Keratinocyte (primary cell): ENCODE results near the gene IHH. TPM values are rescaled to one million over a fixed set of nuclear protein-coding genes. Genes with fewer than 3 reads are reported as not detected.
A peak's percentile ranks its signal among the peaks of the same experiment; 100 is the strongest.

ENCODE experiments used
- DNase-seq: peaks from one replicate; pipeline ENCODE4 v3.0.0-alpha.2; 2011; ENCODE audit warnings: low read depth, missing footprints, low spot score
- FAIRE-seq: peaks from 2 replicates; lab custom pipeline; 2011; peaks lifted over from hg19 to GRCh38; lab: Jason Lieb, UNC
- H2AFZ ChIP-seq: 2 replicates; pipeline ENCODE4 v1.6.0; 2012; ENCODE audit warnings: low read length, control low read depth, inconsistent platforms; ENCODE audit not compliant: control insufficient read depth
- H3K27ac ChIP-seq: 2 replicates; pipeline ENCODE4 v1.5.1; 2011; ENCODE audit warnings: low read length; ENCODE audit not compliant: control insufficient read depth, insufficient read depth
- H3K27me3 ChIP-seq: 3 replicates; pipeline ENCODE4 v1.6.0; 2011; ENCODE audit warnings: low read length; ENCODE audit not compliant: control insufficient read depth, insufficient read depth; ENCODE audit errors: extremely low read depth
- H3K36me3 ChIP-seq, 2 experiments: 2 replicates in 1 of 2; 3 replicates in 1 of 2; pipeline ENCODE4 v1.5.1; 2011; ENCODE audit warnings: low read length in 2 of 2, mild to moderate bottlenecking in 1 of 2; ENCODE audit not compliant: control insufficient read depth in 2 of 2, insufficient read depth in 2 of 2; ENCODE audit errors: extremely low read depth in 1 of 2
- H3K4me1 ChIP-seq: 3 replicates; pipeline ENCODE4 v1.5.1; 2011; ENCODE audit warnings: low read length; ENCODE audit not compliant: control insufficient read depth, insufficient read depth; ENCODE audit errors: extremely low read depth
- H3K4me2 ChIP-seq: 3 replicates; pipeline ENCODE4 v1.6.0; 2011; ENCODE audit warnings: low read depth, low read length; ENCODE audit not compliant: control insufficient read depth, insufficient read depth; ENCODE audit errors: extremely low read depth
- H3K4me3 ChIP-seq, 3 experiments: fragments of 200-600 bp in 1 of 3; sonication (generic) in 1 of 3; 2 replicates in 2 of 3; 3 replicates in 1 of 3; pipeline ENCODE4 v1.5.1; 2011 to 2016; ENCODE audit warnings: low read length in 3 of 3, mild to moderate bottlenecking in 3 of 3, control low read depth in 2 of 3, inconsistent platforms in 1 of 3, low read depth in 1 of 3, mixed read lengths in 1 of 3, mixed run types in 1 of 3, moderate library complexity in 1 of 3; ENCODE audit not compliant: control insufficient read depth in 2 of 3, insufficient read depth in 2 of 3; ENCODE audit errors: extremely low read depth in 1 of 3
- H3K79me2 ChIP-seq: 2 replicates; pipeline ENCODE4 v1.6.0; 2012; ENCODE audit warnings: low read length; ENCODE audit not compliant: control insufficient read depth, insufficient read depth
- H3K9ac ChIP-seq: 3 replicates; pipeline ENCODE4 v1.6.0; 2011; ENCODE audit warnings: low read length; ENCODE audit not compliant: control insufficient read depth, insufficient read depth; ENCODE audit errors: extremely low read depth
- H3K9me1 ChIP-seq: 3 replicates; pipeline ENCODE4 v1.6.0; 2011; ENCODE audit warnings: low read length; ENCODE audit not compliant: control insufficient read depth, insufficient read depth; ENCODE audit errors: extremely low read depth
- H3K9me3 ChIP-seq: 2 replicates; pipeline ENCODE4 v1.5.1; 2012; ENCODE audit warnings: low read depth, low read length; ENCODE audit not compliant: control insufficient read depth
- H4K20me1 ChIP-seq: 3 replicates; pipeline ENCODE4 v1.6.0; 2011; ENCODE audit warnings: low read length; ENCODE audit not compliant: control insufficient read depth, insufficient read depth; ENCODE audit errors: extremely low read depth
- EZH2 ChIP-seq: IDR thresholded peaks from one replicate; pipeline ENCODE4 v1.6.1; 2012; ENCODE audit warnings: inconsistent platforms, mild to moderate bottlenecking, low read length, moderate library complexity
- dilution Hi-C: fragments of 300-500 bp; cut with MboI; formaldehyde crosslinking; loops from one replicate; pipeline ENCODE4 v1.7.0; 2020; ENCODE audit warnings: low sequenced_read_pairs; ENCODE audit not compliant: extremely low pct_ligation_motif_present
- polyA plus RNA-seq, 5 experiments: library from polyadenylated mRNA; depleted of rRNA in 3 of 5; stranded (reverse) in 3 of 5; stranded (forward) in 1 of 5; unstranded in 1 of 5; fragments of >200 nt; gene quantifications; 1 replicate in 1 of 5; 2 replicates in 3 of 5; 3 replicates in 1 of 5; pipeline versions ENCODE4 v1.2.1 to v1.2.3, GENCODE V29; 2011 to 2012; ENCODE audit warnings: missing spikeins in 2 of 5, low read depth in 1 of 5, low replicate concordance in 1 of 5
- TF ChIP-seq, protein P1 (sequence below), 3 experiments: IDR thresholded peaks in 1 of 3; conservative IDR thresholded peaks in 1 of 3; optimal IDR thresholded peaks in 1 of 3; 2 replicates in 2 of 3; 3 replicates in 1 of 3; pipeline versions ENCODE3 to v1.5.1; 2011; ENCODE audit warnings: low read length in 3 of 3, mild to moderate bottlenecking in 3 of 3, moderate library complexity in 2 of 3, control low read depth in 1 of 3, inconsistent platforms in 1 of 3; ENCODE audit not compliant: insufficient read depth in 2 of 3; ENCODE audit errors: extremely low read depth in 1 of 3

The IHH gene
- polyA plus RNA-seq, 1 donor (not counting 4 experiments of a cell fraction or from before 2014, with no cell fraction given) = not detected

DNA sequence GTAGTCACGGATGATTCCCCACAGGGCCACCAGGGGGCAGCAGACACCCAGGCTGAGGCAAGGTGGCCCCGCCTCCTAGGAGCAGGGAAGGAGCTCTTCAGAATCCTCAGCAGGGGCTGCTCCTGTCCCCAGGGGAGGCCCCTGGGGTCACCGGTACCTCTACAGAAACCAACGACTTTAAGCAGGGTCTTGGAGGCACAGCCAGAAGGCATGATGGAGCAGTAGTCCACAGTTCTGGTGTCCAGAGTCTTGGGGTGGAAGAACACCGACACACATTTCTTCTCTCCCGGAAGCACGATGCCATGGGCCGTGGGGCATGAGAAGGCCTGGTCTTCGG is 30.9 kb downstream of the IHH start:
- Histone ChIP-seq H3K4me1 (no peaks in the 10 kb centered on the region), H3K79me2 (no peaks in the 10 kb centered on the region), H3K4me3 (no peak overlapping the region), H3K27ac (no peak overlapping the region), H3K9me1 (no peaks in the 10 kb centered on the region), H3K9me3 (no peaks in the 10 kb centered on the region), H3K36me3 (no peaks in the 10 kb centered on the region), H2AFZ (no peak overlapping the region), H3K9ac (no peak overlapping the region), H3K27me3 (peaks cover 18% of the 10 kb centered on the region), H4K20me1 (no peaks in the 10 kb centered on the region), H3K4me2 (no peak overlapping the region)
- dilution Hi-C loops = no loop called here
- FAIRE-seq (peak; percentile 86), DNase-seq (peak; percentile 45)
- TF ChIP-seq, protein P1, sequence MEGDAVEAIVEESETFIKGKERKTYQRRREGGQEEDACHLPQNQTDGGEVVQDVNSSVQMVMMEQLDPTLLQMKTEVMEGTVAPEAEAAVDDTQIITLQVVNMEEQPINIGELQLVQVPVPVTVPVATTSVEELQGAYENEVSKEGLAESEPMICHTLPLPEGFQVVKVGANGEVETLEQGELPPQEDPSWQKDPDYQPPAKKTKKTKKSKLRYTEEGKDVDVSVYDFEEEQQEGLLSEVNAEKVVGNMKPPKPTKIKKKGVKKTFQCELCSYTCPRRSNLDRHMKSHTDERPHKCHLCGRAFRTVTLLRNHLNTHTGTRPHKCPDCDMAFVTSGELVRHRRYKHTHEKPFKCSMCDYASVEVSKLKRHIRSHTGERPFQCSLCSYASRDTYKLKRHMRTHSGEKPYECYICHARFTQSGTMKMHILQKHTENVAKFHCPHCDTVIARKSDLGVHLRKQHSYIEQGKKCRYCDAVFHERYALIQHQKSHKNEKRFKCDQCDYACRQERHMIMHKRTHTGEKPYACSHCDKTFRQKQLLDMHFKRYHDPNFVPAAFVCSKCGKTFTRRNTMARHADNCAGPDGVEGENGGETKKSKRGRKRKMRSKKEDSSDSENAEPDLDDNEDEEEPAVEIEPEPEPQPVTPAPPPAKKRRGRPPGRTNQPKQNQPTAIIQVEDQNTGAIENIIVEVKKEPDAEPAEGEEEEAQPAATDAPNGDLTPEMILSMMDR (optimal IDR thresholded peaks at IDR 0.05 in 1 of 3, IDR thresholded peaks at IDR 0.05 in 1 of 3, conservative IDR thresholded peaks at IDR 0.05 in 1 of 3; ENCODE audit: extremely low read depth in 1 of 3, insufficient read depth in 2 of 3, low read length in 3 of 3) = peak; percentile 92 to 98 (median 97)
- TF ChIP-seq EZH2 = no peak

DNA sequence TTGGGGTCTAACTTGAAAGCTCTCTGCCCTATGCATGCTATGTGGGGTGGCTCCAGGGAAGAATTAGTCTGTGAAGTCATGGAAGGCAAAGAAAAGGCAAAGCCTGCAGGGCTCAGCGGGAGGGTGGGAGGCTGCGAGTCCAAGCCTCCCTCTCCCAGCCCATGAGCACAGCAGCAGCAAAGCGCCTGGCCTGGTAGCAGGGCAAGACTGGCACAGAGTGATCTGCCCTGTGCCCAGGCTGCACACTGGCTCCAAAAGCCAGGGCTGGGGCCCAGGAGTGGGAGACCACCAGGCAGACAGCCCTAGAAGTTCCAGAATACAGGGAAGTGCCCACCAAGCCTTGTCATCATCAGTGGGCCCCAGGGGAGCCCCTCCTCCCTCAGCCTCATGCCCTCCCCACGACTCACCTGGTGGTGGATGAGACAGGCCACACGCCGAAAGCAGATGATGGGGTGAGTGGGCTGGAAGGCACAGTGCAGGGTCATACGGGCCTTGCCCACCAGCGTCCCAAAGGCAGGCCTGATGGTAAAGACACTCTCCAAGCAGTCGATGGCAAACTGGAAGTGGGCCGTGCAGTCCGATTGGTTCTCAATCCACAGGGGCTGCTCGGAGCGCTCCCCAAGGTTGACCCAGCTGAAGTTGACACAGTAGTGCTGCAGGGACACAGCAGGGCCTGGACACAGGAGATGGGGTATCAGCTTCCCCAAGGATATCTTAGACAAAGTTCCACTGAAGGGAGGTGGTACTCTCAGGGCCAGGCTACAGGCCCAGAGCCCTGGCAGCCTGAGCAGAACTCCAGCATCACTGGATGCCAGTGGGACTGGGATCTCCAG is 31.5 kb downstream of the IHH start:
- dilution Hi-C loops = no loop called here

More for the DNA sequence above, 31.5 kb downstream of the IHH start:
- Histone ChIP-seq H2AFZ (no peak overlapping the region), H3K9me1 (no peaks in the 10 kb centered on the region), H3K4me2 (no peak overlapping the region), H3K79me2 (no peaks in the 10 kb centered on the region), H3K4me3 (no peak overlapping the region), H3K27ac (no peak overlapping the region), H3K27me3 (peaks cover 18% of the 10 kb centered on the region), H3K4me1 (no peaks in the 10 kb centered on the region), H3K9ac (no peak overlapping the region), H3K36me3 (no peaks in the 10 kb centered on the region), H3K9me3 (no peaks in the 10 kb centered on the region), H4K20me1 (no peaks in the 10 kb centered on the region)
- TF ChIP-seq, protein P1 (optimal IDR thresholded peaks at IDR 0.05 in 1 of 3, IDR thresholded peaks at IDR 0.05 in 1 of 3, conservative IDR thresholded peaks at IDR 0.05 in 1 of 3; ENCODE audit: extremely low read depth in 1 of 3, insufficient read depth in 2 of 3, low read length in 3 of 3) = no peak
- no peak for TF ChIP-seq EZH2
- FAIRE-seq = no peak
- no peak for DNase-seq
